Activated CD4-positive, alpha-beta memory T cell treated with anti-CD3 and anti-CD28 coated beads, Interleukin-2, amount 10 ng/mL, durations not matched to agents 7 days and 5 days (primary cell): ENCODE data around the gene PTGER4. TPM values are rescaled to one million over a fixed set of nuclear protein-coding genes. Genes with fewer than 3 reads are reported as not detected.

Experiments
- CTCF ChIA-PET: fragments of 350-600 bp; sonication (Branson Sonifier 250); formaldehyde crosslinking; loops from one replicate; lab custom pipeline; 2021; ENCODE audit warnings: antibody characterized with exemption, inconsistent platforms; lab: Charles Lee
- POLR2A ChIA-PET: fragments of 350-600 bp; sonication (Branson Sonifier 250); formaldehyde crosslinking; loops from one replicate; lab custom pipeline; 2021; ENCODE audit warnings: antibody characterized with exemption; lab: Charles Lee
- DNase-seq: peaks from one replicate; pipeline ENCODE4 v3.0.0-alpha.2; 2020
- H3K27ac Mint-ChIP-seq: one replicate; pipeline ENCODE4 v1.8.0; 2021; ENCODE audit warnings: mild to moderate bottlenecking, mixed read lengths
- H3K27me3 Mint-ChIP-seq: one replicate; pipeline ENCODE4 v1.8.0; 2021; ENCODE audit warnings: mixed read lengths
- H3K36me3 Mint-ChIP-seq: one replicate; pipeline ENCODE4 v1.8.0; 2021; ENCODE audit warnings: low read depth, mixed read lengths
- H3K4me1 Mint-ChIP-seq: one replicate; pipeline ENCODE4 v1.8.0; 2021; ENCODE audit warnings: mixed read lengths
- H3K4me3 Mint-ChIP-seq: one replicate; pipeline ENCODE4 v1.8.0; 2021; ENCODE audit warnings: mild to moderate bottlenecking, mixed read lengths
- H3K9me3 Mint-ChIP-seq: one replicate; pipeline ENCODE4 v1.8.0; 2021; ENCODE audit warnings: mixed read lengths
- total RNA-seq, 2 experiments: library from RNA; stranded (reverse); gene quantifications; one replicate each; pipeline ENCODE4 v1.2.3, GENCODE V29; 2021

The PTGER4 gene
- total RNA-seq, 2 experiments from 2014 or later = 51.0 to 54.1 TPM

GRCh38 chr5:40735609-40736008 lies 55.9 kb downstream of the PTGER4 start:
- Mint-ChIP-seq H3K9me3 (peaks cover 5% of the 10 kb centered on the region), H3K4me3 (no peak overlapping the region), H3K4me1 (peaks cover 23% of the 10 kb centered on the region), H3K27ac (peak overlapping the region; percentile 1), H3K27me3 (no peaks in the 10 kb centered on the region), H3K36me3 (peaks cover 22% of the 10 kb centered on the region)
- ChIA-PET POLR2A (no interaction called here), CTCF (interaction anchor here (0.8 to 2.4 kb wide), 8 partner anchors 11 to 1158 kb away, joined by 3 to 10 read pairs (median 6); no protein-coding TSS in a partner anchor)
- DNase-seq = no peak

GRCh38 chr5:40736103-40736875 lies 56.6 kb downstream of the PTGER4 start:
- Mint-ChIP-seq H3K27me3 (no peaks in the 10 kb centered on the region), H3K4me3 (no peak overlapping the region), H3K27ac (no peak overlapping the region), H3K4me1 (peaks cover 23% of the 10 kb centered on the region), H3K9me3 (peaks cover 6% of the 10 kb centered on the region), H3K36me3 (peaks cover 27% of the 10 kb centered on the region)
- DNase-seq = no peak
- ChIA-PET CTCF (interaction anchor here (0.6 to 2.4 kb wide), 8 partner anchors 11 to 1159 kb away, joined by 3 to 10 read pairs (median 4); no protein-coding TSS in a partner anchor), POLR2A (no interaction called here)

- no peak for DNase-seq
- Mint-ChIP-seq H3K36me3 (peaks cover 32% of the 10 kb centered on the region), H3K4me1 (peaks cover 21% of the 10 kb centered on the region), H3K9me3 (peaks cover 3% of the 10 kb centered on the region), H3K4me3 (no peak overlapping the region), H3K27me3 (no peaks in the 10 kb centered on the region), H3K27ac (no peak overlapping the region)
- ChIA-PET CTCF (interaction anchor here (1.2 kb wide), 2 partner anchors 790 to 1140 kb away, joined by 3 read pairs; no protein-coding TSS in a partner anchor), POLR2A (no interaction called here)
Observed at GRCh38 chr5:40738502-40738901, 58.8 kb downstream of the PTGER4 start.

Other genes starting within 250 kb of the PTGER4 start
- gene TTC33, start 76.0 kb downstream of the PTGER4 start, total RNA-seq = 10 to 100 TPM; 19.6 to 19.9 TPM
- gene PRKAA1, start 118.5 kb downstream of the PTGER4 start, total RNA-seq = 10 to 100 TPM; 76.6 to 77.7 TPM
- gene RPL37, start 155.3 kb downstream of the PTGER4 start, total RNA-seq = 1,000 to 10,000 TPM; 1,494 to 1,565 TPM
- 1 to 10 TPM; 4.4 to 4.6 TPM for gene CARD6, start 161.5 kb downstream of the PTGER4 start, total RNA-seq
- gene C7, start 229.6 kb downstream of the PTGER4 start, total RNA-seq = not detected